GM04504 (cell line): Measurements from ENCODE around the gene METTL8.

Source experiments
- DNase-seq: peaks from one replicate; pipeline ENCODE4 v3.0.0-alpha.2; 2012; ENCODE audit warnings: low read depth

METTL8 gene

GRCh38 chr2:171310889-171311288 lies 122.9 kb downstream of the METTL8 start:
- DNase-seq = no peak

- no peak for DNase-seq
Observed at GRCh38 chr2:171309455-171310286, 124.1 kb downstream of the METTL8 start.

GRCh38 chr2:171308280-171309054 lies 125.3 kb downstream of the METTL8 start:
- DNase-seq = no peak

GRCh38 chr2:171307560-171307959 lies 126.2 kb downstream of the METTL8 start:
- DNase-seq = no peak

GRCh38 chr2:171297956-171298355 lies 135.8 kb downstream of the METTL8 start:
- DNase-seq = peak; percentile 55

GRCh38 chr2:171294608-171295007 lies 139.2 kb downstream of the METTL8 start:
- DNase-seq = no peak

GRCh38 chr2:171293661-171294060 lies 140.1 kb downstream of the METTL8 start:
- no peak for DNase-seq

- DNase-seq = no peak
Observed at GRCh38 chr2:171289991-171290390, 143.8 kb downstream of the METTL8 start.

GRCh38 chr2:171289316-171289715 lies 144.5 kb downstream of the METTL8 start:
- DNase-seq = no peak

GRCh38 chr2:171287611-171288010 lies 146.2 kb downstream of the METTL8 start:
- DNase-seq = no peak

GRCh38 chr2:171287036-171287571 lies 146.7 kb downstream of the METTL8 start:
- DNase-seq = no peak

GRCh38 chr2:171281110-171281509 lies 152.7 kb downstream of the METTL8 start:
- no peak for DNase-seq

GRCh38 chr2:171279983-171280790 lies 153.6 kb downstream of the METTL8 start:
- no peak for DNase-seq

- no peak for DNase-seq
Observed at GRCh38 chr2:171274757-171275156, 159.0 kb downstream of the METTL8 start.

- peak; percentile 80 for DNase-seq
Observed at GRCh38 chr2:171271971-171272436, 161.8 kb downstream of the METTL8 start.

- no peak for DNase-seq
Observed at GRCh38 chr2:171271386-171271785, 162.4 kb downstream of the METTL8 start.

GRCh38 chr2:171267855-171268629 lies 165.7 kb downstream of the METTL8 start:
- no peak for DNase-seq
